Common myeloid progenitor, CD34-positive (primary cell): ENCODE measurements around the gene FGFRL1.

Experiments
- CTCF ChIA-PET: fragments of 350-600 bp; sonication (Branson Sonifier 250); formaldehyde crosslinking; loops from one replicate; lab custom pipeline; 2021; ENCODE audit warnings: antibody characterized with exemption; lab: Charles Lee
- POLR2A ChIA-PET: fragments of 350-600 bp; sonication (Branson Sonifier 250); formaldehyde crosslinking; loops from one replicate; lab custom pipeline; 2021; ENCODE audit warnings: antibody characterized with exemption; lab: Charles Lee
- DNase-seq, 3 donors: peaks; one replicate each; pipeline versions ENCODE4 v3.0.0 to v3.0.0-alpha.2; 2013
- H3K27ac ChIP-seq, 2 experiments: 1 replicate in 1 of 2; 2 replicates in 1 of 2; pipeline ENCODE4 v1.7.0; 2013; ENCODE audit warnings: inconsistent platforms in 2 of 2, low read length in 2 of 2, mild to moderate bottlenecking in 2 of 2, low read depth in 1 of 2, moderate library complexity in 1 of 2; ENCODE audit not compliant: severe bottlenecking in 2 of 2, insufficient read depth in 1 of 2, poor library complexity in 1 of 2
- H3K27me3 ChIP-seq, 5 experiments: replicated peaks in 2 of 5; 1 replicate in 3 of 5; 2 replicates in 2 of 5; pipeline versions ENCODE4 v1.6.1 to v1.7.0; 2013; ENCODE audit warnings: low read length in 4 of 5, mild to moderate bottlenecking in 2 of 5, moderate library complexity in 2 of 5, inconsistent platforms in 1 of 5; ENCODE audit not compliant: insufficient read depth in 5 of 5, control insufficient read depth in 4 of 5
- H3K36me3 ChIP-seq, 4 experiments: 1 replicate in 2 of 4; 2 replicates in 2 of 4; pipeline versions ENCODE4 v1.6.1 to v1.7.0; 2013; ENCODE audit warnings: low read length in 3 of 4, control low read depth in 1 of 4, mild to moderate bottlenecking in 1 of 4; ENCODE audit not compliant: control insufficient read depth in 4 of 4, insufficient read depth in 4 of 4
- H3K4me1 ChIP-seq, 4 experiments: 1 replicate in 3 of 4; 2 replicates in 1 of 4; pipeline versions ENCODE4 v1.6.1 to v1.7.1; 2013; ENCODE audit warnings: low read length in 3 of 4, mild to moderate bottlenecking in 3 of 4, control low read depth in 1 of 4, inconsistent platforms in 1 of 4, moderate library complexity in 1 of 4; ENCODE audit not compliant: control insufficient read depth in 4 of 4, insufficient read depth in 4 of 4; ENCODE audit errors: control extremely low read depth in 1 of 4
- H3K4me3 ChIP-seq, 7 experiments: 1 replicate in 4 of 7; 2 replicates in 3 of 7; pipeline versions ENCODE4 v1.5.1 to v1.7.0; 2013; ENCODE audit warnings: mild to moderate bottlenecking in 7 of 7, low read length in 6 of 7, moderate library complexity in 6 of 7, inconsistent platforms in 2 of 7, low read depth in 2 of 7, control low read depth in 1 of 7; ENCODE audit not compliant: insufficient read depth in 4 of 7, control insufficient read depth in 1 of 7; ENCODE audit errors: extremely low read depth in 1 of 7
- H3K9me3 ChIP-seq, 5 experiments: 1 replicate in 4 of 5; 2 replicates in 1 of 5; pipeline versions ENCODE4 v1.6.1 to v1.7.1; 2013; ENCODE audit warnings: low read length in 4 of 5, mild to moderate bottlenecking in 2 of 5, inconsistent platforms in 1 of 5, low read depth in 1 of 5, moderate library complexity in 1 of 5; ENCODE audit not compliant: control insufficient read depth in 4 of 5, insufficient read depth in 2 of 5; ENCODE audit errors: control extremely low read depth in 1 of 5
- WGBS: methylation state at CpG from one replicate; pipeline ENCODE4 v1.1.5; 2013; ENCODE audit not compliant: insufficient coverage; 5-methylcytosine and 5-hydroxymethylcytosine counted together

The FGFRL1 gene

GRCh38 chr4:1017211-1017610 lies 5.8 kb downstream of the FGFRL1 start:
- CTCF ChIA-PET: no interaction called here
- H3K4me1 ChIP-seq: peaks cover 0 to 15% (median 7%) of the 10 kb centered on the region in 4 experiments

GRCh38 chr4:1017706-1018105 lies 6.3 kb downstream of the FGFRL1 start:
- Histone ChIP-seq H3K27ac (no peak overlapping the region), H3K4me1 (peaks cover 0 to 10% (median 3%) of the 10 kb centered on the region in 4 experiments), H3K4me3 (no peak overlapping the region), H3K27me3 (no peaks in the 10 kb centered on the region), H3K36me3 (peaks cover 0 to 3% (median under 1%) of the 10 kb centered on the region in 4 experiments), H3K9me3 (no peaks in the 10 kb centered on the region)
- DNase-seq: no peak
- WGBS: 97% methylated on average over 14 of the region's 15 CpGs
- CTCF ChIA-PET: no interaction called here
- POLR2A ChIA-PET: no interaction called here

More at GRCh38 chr4:1017211-1017610, 5.8 kb downstream of the FGFRL1 start:
- H3K27ac ChIP-seq: no peak overlapping the region
- no peak for DNase-seq
- no peaks in the 10 kb centered on the region for H3K27me3 ChIP-seq
- H3K4me3 ChIP-seq: no peak overlapping the region
- WGBS: 91% methylated on average over 6 of the region's 16 CpGs
- POLR2A ChIA-PET: no interaction called here
- peaks cover 0 to 3% (median 0%) of the 10 kb centered on the region in 4 experiments for H3K36me3 ChIP-seq
- no peaks in the 10 kb centered on the region for H3K9me3 ChIP-seq

- Histone ChIP-seq H3K4me1 (peaks cover 0 to 9% (median 0%) of the 10 kb centered on the region in 4 experiments), H3K27ac (no peak overlapping the region), H3K4me3 (no peak overlapping the region), H3K36me3 (peaks cover 0 to 3% (median under 1%) of the 10 kb centered on the region in 4 experiments), H3K9me3 (no peaks in the 10 kb centered on the region), H3K27me3 (no peaks in the 10 kb centered on the region)
- POLR2A ChIA-PET: no interaction called here
- DNase-seq: no peak
- WGBS: 97% methylated on average over 14 of the region's 29 CpGs
- CTCF ChIA-PET: interaction anchor here (0.6 kb wide), 1 partner anchor 892 kb away, joined by 3 read pairs; no protein-coding TSS in a partner anchor
These were observed 7.0 kb downstream of the FGFRL1 start for GRCh38 chr4:1018147-1019020.

DNA sequence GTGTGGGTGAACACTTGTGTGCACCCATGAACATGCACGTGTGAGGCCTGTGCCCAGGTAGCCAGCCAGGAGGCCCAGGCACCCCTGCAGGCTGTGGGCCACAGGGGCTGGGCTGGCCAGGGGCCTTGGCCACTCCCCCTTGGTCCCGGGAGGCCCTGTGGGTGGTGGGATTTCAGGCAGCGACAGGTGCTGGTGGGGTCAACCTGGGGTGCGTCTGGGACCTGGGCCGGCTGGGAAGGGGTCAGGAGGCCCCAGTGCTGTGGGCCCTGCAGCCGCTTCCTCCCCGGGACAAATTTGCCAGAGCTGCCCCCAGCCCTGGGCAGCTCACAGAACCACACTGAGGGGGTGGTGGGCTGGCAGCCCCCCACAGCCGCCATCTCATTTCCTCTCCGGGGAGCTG lies 7.9 kb downstream of the FGFRL1 start:
- POLR2A ChIA-PET: no interaction called here
- Histone ChIP-seq H3K27me3 (no peaks in the 10 kb centered on the region), H3K27ac (no peak overlapping the region), H3K4me3 (no peak overlapping the region), H3K9me3 (no peaks in the 10 kb centered on the region), H3K36me3 (peaks cover 0 to 4% (median 0%) of the 10 kb centered on the region in 4 experiments), H3K4me1 (peaks cover 0 to 9% (median 0%) of the 10 kb centered on the region in 4 experiments)
- CTCF ChIA-PET: no interaction called here
- no peak for DNase-seq
- 83% methylated on average over 8 of the region's 9 CpGs for WGBS

DNA sequence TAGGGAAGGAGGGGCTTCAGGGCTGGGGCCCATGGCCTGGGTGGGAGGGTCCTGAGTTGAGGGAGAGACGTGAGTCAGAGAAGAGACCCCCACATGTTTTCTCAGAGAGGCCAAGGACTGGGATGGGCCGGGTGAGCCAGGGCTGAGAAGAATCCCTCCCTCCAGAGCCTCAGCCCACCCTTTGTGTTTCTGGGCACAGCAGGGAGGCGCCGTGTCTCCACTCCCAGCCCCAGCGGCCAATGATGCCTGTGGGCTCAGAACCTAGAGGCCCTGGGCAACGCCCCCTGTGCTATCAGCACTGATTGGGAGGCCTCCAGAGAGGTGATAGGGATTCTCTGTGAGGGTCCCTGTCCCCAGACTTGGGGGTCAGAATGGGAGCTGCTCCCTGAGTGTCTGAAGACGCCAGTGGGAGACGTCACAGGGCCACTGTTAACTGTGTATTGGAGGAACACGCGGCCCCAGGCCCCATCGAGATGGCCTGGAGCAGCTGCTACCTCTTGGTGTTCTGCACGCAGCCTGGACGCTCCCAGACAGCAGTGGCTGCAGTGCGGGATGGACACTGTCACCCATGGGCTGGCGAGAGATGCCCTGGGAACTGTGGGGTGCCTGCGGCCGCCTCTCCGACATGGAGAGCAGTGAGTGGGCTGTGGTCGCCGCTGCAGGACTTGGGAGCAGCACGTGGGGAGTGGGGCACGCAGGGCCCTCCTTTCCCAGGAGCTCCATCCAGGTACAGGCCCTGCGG lies 8.5 kb downstream of the FGFRL1 start:
- ChIA-PET CTCF (no interaction called here), POLR2A (no interaction called here)
- Histone ChIP-seq H3K4me3 (no peak overlapping the region), H3K27ac (no peak overlapping the region), H3K36me3 (peaks cover 0 to 9% (median 1%) of the 10 kb centered on the region in 4 experiments), H3K27me3 (no peaks in the 10 kb centered on the region), H3K9me3 (no peaks in the 10 kb centered on the region), H3K4me1 (peaks cover 0 to 9% (median 0%) of the 10 kb centered on the region in 4 experiments)
- WGBS: 88% methylated on average over 19 of the region's 23 CpGs
- DNase-seq: no peak

GRCh38 chr4:1021386-1022050 lies 10.1 kb downstream of the FGFRL1 start:
- Histone ChIP-seq H3K4me1 (peaks cover 0 to 9% (median 2%) of the 10 kb centered on the region in 4 experiments), H3K9me3 (no peaks in the 10 kb centered on the region), H3K27me3 (no peaks in the 10 kb centered on the region), H3K36me3 (peaks cover 0 to 20% (median 10%) of the 10 kb centered on the region in 4 experiments), H3K4me3 (no peak overlapping the region), H3K27ac (no peak overlapping the region)
- CTCF ChIA-PET: no interaction called here
- WGBS: 90% methylated on average over 17 of the region's 19 CpGs
- DNase-seq: no peak
- POLR2A ChIA-PET: no interaction called here
